Vagina (tissue), 2 donors: ENCODE measurements around the gene HIPK2.
"Not testable (repeated sequence)": the region's sequence is repeated elsewhere in the genome, so short reads cannot be mapped to it uniquely, and the experiment has no call there.

Experiments used
- CTCF ChIP-seq, 3 experiments: fragments of 450-650 bp in 2 of 3; fragments of 200-600 bp in 1 of 3; sonication (generic) in 1 of 3; IDR thresholded peaks; one replicate each; pipeline ENCODE4 v1.5.1; 2017 to 2019; ENCODE audit warnings: antibody characterized with exemption in 3 of 3, mild to moderate bottlenecking in 2 of 3, moderate library complexity in 2 of 3
- POLR2A ChIP-seq, 2 donors: fragments of 450-650 bp; IDR thresholded peaks; one replicate each; pipeline ENCODE4 v1.6.1; 2017; ENCODE audit warnings: antibody characterized with exemption in 2 of 2, mild to moderate bottlenecking in 2 of 2, moderate library complexity in 2 of 2
- POLR2AphosphoS5 ChIP-seq, 2 donors: sonication (generic); formaldehyde crosslinking; IDR thresholded peaks; one replicate each; pipeline ENCODE4 v1.9.0; 2017; ENCODE audit warnings: antibody characterized with exemption in 2 of 2, mild to moderate bottlenecking in 2 of 2, low read depth in 1 of 2; ENCODE audit not compliant: insufficient read depth in 1 of 2

GRCh38 chr7:139611556-139611955 is 166.2 kb downstream of the HIPK2 start:
- not testable (repeated sequence) for TF ChIP-seq POLR2A (IDR thresholded peaks at IDR 0.05); CTCF (IDR thresholded peaks at IDR 0.05); POLR2AphosphoS5 (IDR thresholded peaks at IDR 0.05; ENCODE audit: insufficient read depth in 1 of 2, low read depth in 1 of 2)
